Upper lobe of right lung (tissue), 1 donor: ENCODE results near the gene SPAG16. TPM values are rescaled to one million over a fixed set of nuclear protein-coding genes. Genes with fewer than 3 reads are reported as not detected.

Experiments used
- ATAC-seq: fragments of 200-7000 bp; cut with Tn5 transposase; one replicate; pipeline ENCODE4 v1.9.1; 2020; ENCODE audit warnings: mild to moderate bottlenecking, moderate library complexity
- DNase-seq: peaks from one replicate; pipeline ENCODE4 v3.0.0-alpha.2; 2020
- H3K27ac ChIP-seq: fragments of 200-600 bp; one replicate; pipeline ENCODE4 v1.8.0; 2022
- H3K27me3 ChIP-seq: fragments of 200-600 bp; one replicate; pipeline ENCODE4 v1.8.0; 2022; ENCODE audit warnings: mild to moderate bottlenecking
- H3K36me3 ChIP-seq: fragments of 200-600 bp; one replicate; pipeline ENCODE4 v1.8.0; 2022
- H3K4me1 ChIP-seq: fragments of 200-600 bp; one replicate; pipeline ENCODE4 v1.8.0; 2022
- H3K4me3 ChIP-seq: fragments of 200-600 bp; one replicate; pipeline ENCODE4 v1.8.0; 2022; ENCODE audit warnings: mild to moderate bottlenecking
- H3K9me3 ChIP-seq: fragments of 200-600 bp; one replicate; pipeline ENCODE4 v1.8.0; 2022
- intact Hi-C: fragments of 100-400 bp; cut with DNase I; formaldehyde crosslinking; loops from one replicate; pipeline ENCODE4 v1.11.0; 2022
- total RNA-seq: library from RNA; stranded (reverse); fragmentation: NEBNext Ultra II Directional; extraction: Animal tissue kit (Norgen Biotek cat#: 25700); gene quantifications from one replicate; pipeline ENCODE4 v1.2.1, GENCODE V29; 2021
- TF ChIP-seq, protein P1 (sequence below): fragments of 200-600 bp; IDR thresholded peaks from one replicate; pipeline ENCODE4 v1.8.0; 2022; ENCODE audit warnings: antibody characterized with exemption
- donor health status: DM: no; HTN: yes; CAD: no; lungs with severe emphysema.

The SPAG16 gene
- total RNA-seq, 1 donor from 2014 or later: 11.6 TPM

DNA sequence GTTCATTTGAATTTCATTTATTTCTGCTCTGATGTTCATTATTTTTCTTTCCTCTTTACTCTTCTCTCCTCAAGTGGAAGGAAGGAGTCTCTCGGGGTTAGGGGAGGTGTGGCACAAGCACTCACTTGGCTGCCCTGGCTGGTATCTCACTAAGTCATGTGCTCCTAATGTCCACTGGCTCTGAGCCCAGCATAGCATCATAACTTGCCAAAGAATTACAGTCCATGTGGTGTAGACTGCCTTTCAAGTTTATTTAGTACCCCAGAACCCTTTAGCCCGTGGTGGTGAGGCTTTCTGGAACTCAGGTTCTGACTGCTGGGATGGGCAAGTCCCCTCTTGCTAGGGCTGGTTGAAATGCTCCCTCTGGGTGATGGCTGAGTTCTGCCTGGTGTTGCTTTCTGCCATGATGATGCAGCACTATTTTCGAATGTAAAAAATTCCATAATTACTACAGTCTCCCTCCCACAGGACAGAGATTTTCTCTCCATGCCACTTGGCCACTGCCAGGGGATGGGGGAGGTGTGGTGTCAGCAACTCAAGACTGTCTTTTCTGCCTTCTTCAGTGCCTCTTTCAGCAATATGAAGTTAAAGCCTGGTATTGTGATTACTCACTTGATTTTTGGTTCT lies 22.2 kb downstream of the SPAG16 start:
- no peak overlapping the region for H3K4me3 ChIP-seq
- intact Hi-C loops: no loop called here
- peak; percentile 46 for ATAC-seq
- no peaks in the 10 kb centered on the region for H3K36me3 ChIP-seq
- TF ChIP-seq, protein P1, sequence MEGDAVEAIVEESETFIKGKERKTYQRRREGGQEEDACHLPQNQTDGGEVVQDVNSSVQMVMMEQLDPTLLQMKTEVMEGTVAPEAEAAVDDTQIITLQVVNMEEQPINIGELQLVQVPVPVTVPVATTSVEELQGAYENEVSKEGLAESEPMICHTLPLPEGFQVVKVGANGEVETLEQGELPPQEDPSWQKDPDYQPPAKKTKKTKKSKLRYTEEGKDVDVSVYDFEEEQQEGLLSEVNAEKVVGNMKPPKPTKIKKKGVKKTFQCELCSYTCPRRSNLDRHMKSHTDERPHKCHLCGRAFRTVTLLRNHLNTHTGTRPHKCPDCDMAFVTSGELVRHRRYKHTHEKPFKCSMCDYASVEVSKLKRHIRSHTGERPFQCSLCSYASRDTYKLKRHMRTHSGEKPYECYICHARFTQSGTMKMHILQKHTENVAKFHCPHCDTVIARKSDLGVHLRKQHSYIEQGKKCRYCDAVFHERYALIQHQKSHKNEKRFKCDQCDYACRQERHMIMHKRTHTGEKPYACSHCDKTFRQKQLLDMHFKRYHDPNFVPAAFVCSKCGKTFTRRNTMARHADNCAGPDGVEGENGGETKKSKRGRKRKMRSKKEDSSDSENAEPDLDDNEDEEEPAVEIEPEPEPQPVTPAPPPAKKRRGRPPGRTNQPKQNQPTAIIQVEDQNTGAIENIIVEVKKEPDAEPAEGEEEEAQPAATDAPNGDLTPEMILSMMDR: no peak
- peaks cover 19% of the 10 kb centered on the region for H3K9me3 ChIP-seq
- DNase-seq: peak; percentile 13
- H3K4me1 ChIP-seq: no peaks in the 10 kb centered on the region
- no peak overlapping the region for H3K27ac ChIP-seq
- no peaks in the 10 kb centered on the region for H3K27me3 ChIP-seq

DNA sequence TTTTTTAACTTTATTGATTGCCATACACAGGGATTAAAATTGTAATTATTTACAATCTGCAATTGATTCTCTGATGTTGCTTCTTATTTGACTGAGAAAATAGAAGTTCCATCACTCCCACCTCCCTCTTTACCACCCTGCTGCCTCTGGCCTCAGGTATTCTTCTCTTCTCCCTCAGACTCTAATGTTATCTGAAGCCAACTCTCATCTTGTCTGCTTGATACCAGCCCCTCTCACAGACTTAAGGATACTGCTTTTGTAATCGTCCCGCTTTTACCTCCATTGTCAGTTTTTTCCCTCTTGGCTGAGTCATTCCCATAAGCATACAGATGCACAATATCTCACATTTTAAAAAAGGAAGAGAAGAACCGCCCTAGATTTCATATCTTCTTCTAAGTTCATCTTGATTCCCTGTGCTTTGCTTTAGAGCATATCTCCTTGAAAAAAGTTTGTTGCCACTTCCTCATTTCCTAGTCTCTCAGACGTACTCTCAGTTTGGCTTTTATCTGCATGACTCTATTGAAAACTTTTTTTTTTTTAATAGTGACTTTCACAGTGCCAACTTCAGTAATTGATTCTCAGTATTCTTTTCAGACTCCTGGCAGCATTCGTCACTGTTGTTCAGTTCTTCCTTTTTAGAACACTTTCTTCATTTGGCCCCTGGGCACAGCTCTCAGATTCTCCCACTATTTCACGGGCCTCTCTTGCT lies 31.1 kb downstream of the SPAG16 start:
- Histone ChIP-seq H3K4me3 (no peak overlapping the region), H3K9me3 (no peaks in the 10 kb centered on the region), H3K36me3 (peaks cover 2% of the 10 kb centered on the region), H3K27ac (no peak overlapping the region), H3K4me1 (no peaks in the 10 kb centered on the region), H3K27me3 (no peaks in the 10 kb centered on the region)
- TF ChIP-seq, protein P1: no peak
- ATAC-seq (no peak), DNase-seq (no peak)
- intact Hi-C loops: no loop called here

DNA sequence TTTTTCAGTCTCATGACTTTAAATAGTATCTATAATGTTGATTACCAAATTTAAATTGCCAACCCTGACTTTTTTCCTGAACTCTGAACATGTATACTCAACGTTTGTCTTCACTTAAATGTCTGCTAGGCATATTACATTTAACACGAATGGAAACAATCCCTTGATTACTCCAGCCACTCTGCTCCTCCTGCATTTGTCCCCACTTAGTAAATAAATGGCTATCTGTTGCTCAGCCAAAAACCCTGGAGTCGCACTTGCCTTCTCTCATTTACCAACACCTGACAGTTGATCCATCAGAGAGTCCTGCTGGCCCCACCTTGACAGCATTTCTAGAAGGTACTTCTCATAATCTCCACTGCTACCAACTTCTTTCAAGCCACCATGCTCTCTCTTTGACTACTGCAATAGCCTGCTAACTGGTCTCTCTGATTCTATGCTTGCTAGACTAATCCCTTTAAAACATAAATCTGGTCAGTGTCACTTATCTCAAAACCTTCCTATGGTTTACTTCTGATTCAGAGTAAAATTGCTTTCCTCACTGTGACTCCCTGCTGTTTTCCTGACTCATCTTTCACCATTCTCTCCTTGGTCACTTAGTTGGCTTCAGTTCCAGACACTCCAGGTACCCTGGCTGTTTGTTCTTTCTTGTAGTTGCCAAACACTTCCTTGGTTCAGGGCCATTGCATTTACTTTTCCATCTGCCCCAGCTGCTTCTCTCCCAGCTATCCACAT lies 31.9 kb downstream of the SPAG16 start:
- TF ChIP-seq, protein P1: no peak
- Histone ChIP-seq H3K4me1 (no peaks in the 10 kb centered on the region), H3K9me3 (no peaks in the 10 kb centered on the region), H3K27me3 (no peaks in the 10 kb centered on the region), H3K36me3 (peaks cover 6% of the 10 kb centered on the region), H3K4me3 (no peak overlapping the region), H3K27ac (no peak overlapping the region)
- intact Hi-C loops: no loop called here
- DNase-seq (no peak), ATAC-seq (no peak)

DNA sequence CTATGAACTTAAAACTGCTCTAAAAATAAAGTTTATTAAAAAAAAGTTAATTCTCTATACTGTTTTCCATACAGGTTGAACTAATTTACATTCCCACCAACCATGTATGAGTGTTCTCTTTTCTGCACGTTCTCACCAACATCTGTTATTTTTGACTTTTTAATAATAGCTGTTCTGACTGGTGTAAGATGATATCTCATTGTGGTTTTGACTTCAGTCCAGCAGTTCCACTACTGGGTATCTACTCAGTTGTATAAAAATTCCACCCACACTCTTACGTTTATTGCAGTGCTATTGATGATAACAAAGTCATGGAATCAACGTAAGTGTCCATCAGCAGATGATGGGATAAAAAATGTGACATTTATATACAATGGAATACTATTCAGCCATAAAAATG lies 33.7 kb downstream of the SPAG16 start:
- H3K4me1 ChIP-seq: no peaks in the 10 kb centered on the region
- no peak for ATAC-seq

DNA sequence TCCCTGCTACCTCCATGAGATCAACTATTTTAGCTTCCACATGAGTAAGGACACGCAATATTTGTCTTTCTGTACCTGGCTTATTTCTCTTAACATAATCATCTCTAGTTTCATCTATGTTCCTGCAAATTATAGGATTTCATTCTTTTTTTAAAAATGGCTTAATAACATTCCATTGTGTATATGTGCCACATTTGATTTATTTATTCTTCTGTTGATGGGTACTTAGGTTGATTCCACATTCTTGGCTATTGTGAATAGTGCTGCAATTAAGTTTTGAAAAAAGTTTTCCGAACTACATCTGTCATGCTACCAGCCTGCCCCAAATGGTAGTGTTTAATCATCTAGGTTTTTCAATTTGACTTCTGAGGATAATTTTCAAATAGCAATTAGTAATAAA lies 36.3 kb downstream of the SPAG16 start:
- intact Hi-C loops: no loop called here
- Histone ChIP-seq H3K27me3 (no peaks in the 10 kb centered on the region), H3K9me3 (no peaks in the 10 kb centered on the region), H3K27ac (no peak overlapping the region), H3K4me1 (no peaks in the 10 kb centered on the region), H3K36me3 (peaks cover 6% of the 10 kb centered on the region), H3K4me3 (no peak overlapping the region)
- DNase-seq (no peak), ATAC-seq (no peak)
- TF ChIP-seq, protein P1: no peak

More for the DNA sequence above, 33.7 kb downstream of the SPAG16 start:
- Histone ChIP-seq H3K27me3 (no peaks in the 10 kb centered on the region), H3K9me3 (no peaks in the 10 kb centered on the region), H3K36me3 (peaks cover 6% of the 10 kb centered on the region), H3K27ac (no peak overlapping the region), H3K4me3 (no peak overlapping the region)
- TF ChIP-seq, protein P1: no peak
- intact Hi-C loops: no loop called here
- no peak for DNase-seq
